ENCODE data around the gene IL18R1.

The IL18R1 gene

DNA sequence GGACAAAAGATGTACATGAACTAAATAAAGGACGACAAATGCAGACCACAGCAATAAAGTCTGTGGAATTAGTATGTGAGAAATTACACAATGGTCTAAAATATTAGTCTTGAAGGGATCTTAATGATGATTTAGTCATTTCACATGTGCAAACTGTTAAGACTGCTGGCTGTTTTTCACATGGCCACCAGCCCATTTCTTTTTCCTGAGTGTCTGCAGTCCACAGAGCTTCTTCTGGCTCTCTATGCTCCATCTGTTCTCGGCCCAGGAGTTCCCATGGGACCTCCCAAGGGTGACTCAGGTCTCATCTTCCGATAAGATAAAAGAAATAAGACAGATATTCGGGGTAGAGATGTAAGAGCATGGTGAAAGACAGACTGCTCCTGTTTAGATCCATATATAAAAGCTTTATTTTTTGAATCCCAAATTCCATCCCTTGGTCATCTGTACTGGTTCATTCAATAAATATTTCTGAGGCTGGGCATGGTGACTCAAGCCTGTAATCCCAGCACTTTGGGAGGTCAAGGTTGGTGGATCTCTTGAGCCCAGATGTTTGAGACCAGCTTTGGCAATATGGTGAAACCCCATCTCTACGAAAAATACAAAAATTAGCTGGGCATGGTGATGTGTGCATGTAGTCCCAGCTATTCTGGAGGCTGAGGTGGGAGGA is 24.1 kb upstream of the IL18R1 start:
- Histone ChIP-seq H3K79me1 (ENCODE audit: low read depth, low read length) (no peaks in the 10 kb centered on the region), H3K4me1 (ENCODE audit: control insufficient read depth in 2 of 2, insufficient read depth in 1 of 2, low read depth in 1 of 2, low read length in 2 of 2) (no peaks in the 10 kb centered on the region), H3K36me3 (replicated peaks in 1 of 2; ENCODE audit: control insufficient read depth in 2 of 2, insufficient read depth in 2 of 2, low read length in 2 of 2) (no peaks in the 10 kb centered on the region), H3K4me3 (ENCODE audit: low read length in 2 of 2) (no peak overlapping the region), H3K4ac (ENCODE audit: low read length) (no peak overlapping the region), H3K18ac (ENCODE audit: low read length) (no peak overlapping the region), H4K8ac (ENCODE audit: low read depth, low read length) (no peak overlapping the region), H3K9me3 (replicated peaks in 1 of 2; ENCODE audit: control insufficient read depth in 2 of 2, insufficient read depth in 1 of 2, low read depth in 1 of 2, low read length in 2 of 2) (no peaks in the 10 kb centered on the region), H2AFZ (ENCODE audit: low read length) (no peak overlapping the region), H2BK5ac (ENCODE audit: low read length) (no peak overlapping the region), H2AK5ac (ENCODE audit: low read depth, low read length) (no peak overlapping the region), H3K9ac (ENCODE audit: low read depth, low read length, poor library complexity) (no peak overlapping the region), H3K23ac (ENCODE audit: low read depth, low read length, poor library complexity) (no peak overlapping the region), H2BK12ac (ENCODE audit: low read length) (no peak overlapping the region), H2BK15ac (ENCODE audit: low read length) (no peak overlapping the region), H4K91ac (ENCODE audit: low read depth, low read length, poor library complexity) (no peak overlapping the region), H3K27ac (replicated peaks; ENCODE audit: low read length) (no peak overlapping the region), H3K14ac (ENCODE audit: low read length) (no peak overlapping the region), H3K27me3 (ENCODE audit: control insufficient read depth in 3 of 3, insufficient read depth in 3 of 3, low read depth in 1 of 3, low read length in 3 of 3) (no peaks in the 10 kb centered on the region), H3K4me2 (ENCODE audit: insufficient read depth, low read length, poor library complexity, severe bottlenecking) (no peak overlapping the region), H2BK120ac (ENCODE audit: low read depth, low read length) (no peak overlapping the region)
- DNase-seq (ENCODE audit: low spot score) = no peak
- WGBS, 2 donors (ENCODE audit: extremely low coverage in 2 of 2, insufficient read length in 2 of 2, insufficient replicate concordance in 1 of 2) = no CpG with 5 or more reads among the region's 5 CpGs

DNA sequence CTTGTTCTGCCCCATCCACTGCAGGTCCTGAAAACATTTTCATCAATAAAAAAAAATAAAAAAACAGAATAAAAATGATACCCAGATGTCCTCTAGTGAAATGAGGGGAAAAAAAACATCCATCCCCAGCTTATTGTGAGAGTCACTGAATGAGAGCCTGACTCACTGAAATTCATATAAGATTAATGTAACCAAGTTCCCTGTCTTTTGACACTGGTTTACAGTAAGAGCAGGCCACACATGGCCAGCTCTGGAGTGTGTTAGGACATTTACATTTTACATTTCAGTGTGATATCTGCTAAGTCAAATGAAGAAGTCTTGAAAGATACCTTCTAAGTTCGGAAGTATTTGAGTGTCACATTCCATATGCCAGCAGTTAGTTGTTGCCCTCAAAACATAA is 21.1 kb upstream of the IL18R1 start:
- Histone ChIP-seq H2AK5ac (ENCODE audit: low read depth, low read length) (no peak overlapping the region), H3K9me3 (replicated peaks in 1 of 2; ENCODE audit: control insufficient read depth in 2 of 2, insufficient read depth in 1 of 2, low read depth in 1 of 2, low read length in 2 of 2) (no peaks in the 10 kb centered on the region), H3K9ac (ENCODE audit: low read depth, low read length, poor library complexity) (no peak overlapping the region), H3K4ac (ENCODE audit: low read length) (no peak overlapping the region), H3K27ac (replicated peaks; ENCODE audit: low read length) (no peak overlapping the region), H3K36me3 (replicated peaks in 1 of 2; ENCODE audit: control insufficient read depth in 2 of 2, insufficient read depth in 2 of 2, low read length in 2 of 2) (no peaks in the 10 kb centered on the region), H3K14ac (ENCODE audit: low read length) (no peak overlapping the region), H3K4me1 (ENCODE audit: control insufficient read depth in 2 of 2, insufficient read depth in 1 of 2, low read depth in 1 of 2, low read length in 2 of 2) (no peaks in the 10 kb centered on the region), H3K4me3 (ENCODE audit: low read length in 2 of 2) (no peak overlapping the region), H3K79me1 (ENCODE audit: low read depth, low read length) (no peaks in the 10 kb centered on the region), H2BK12ac (ENCODE audit: low read length) (no peak overlapping the region), H3K4me2 (ENCODE audit: insufficient read depth, low read length, poor library complexity, severe bottlenecking) (no peak overlapping the region), H3K18ac (ENCODE audit: low read length) (no peak overlapping the region), H2BK5ac (ENCODE audit: low read length) (no peak overlapping the region), H2AFZ (ENCODE audit: low read length) (no peak overlapping the region), H2BK120ac (ENCODE audit: low read depth, low read length) (no peak overlapping the region), H3K27me3 (ENCODE audit: control insufficient read depth in 3 of 3, insufficient read depth in 3 of 3, low read depth in 1 of 3, low read length in 3 of 3) (no peaks in the 10 kb centered on the region), H3K23ac (ENCODE audit: low read depth, low read length, poor library complexity) (no peak overlapping the region), H2BK15ac (ENCODE audit: low read length) (no peak overlapping the region), H4K91ac (ENCODE audit: low read depth, low read length, poor library complexity) (no peak overlapping the region), H4K8ac (ENCODE audit: low read depth, low read length) (no peak overlapping the region)
- no peak for DNase-seq (ENCODE audit: low spot score)
- no CpG with 5 or more reads among the region's 1 CpG for WGBS, 2 donors (ENCODE audit: extremely low coverage in 2 of 2, insufficient read length in 2 of 2, insufficient replicate concordance in 1 of 2)

DNA sequence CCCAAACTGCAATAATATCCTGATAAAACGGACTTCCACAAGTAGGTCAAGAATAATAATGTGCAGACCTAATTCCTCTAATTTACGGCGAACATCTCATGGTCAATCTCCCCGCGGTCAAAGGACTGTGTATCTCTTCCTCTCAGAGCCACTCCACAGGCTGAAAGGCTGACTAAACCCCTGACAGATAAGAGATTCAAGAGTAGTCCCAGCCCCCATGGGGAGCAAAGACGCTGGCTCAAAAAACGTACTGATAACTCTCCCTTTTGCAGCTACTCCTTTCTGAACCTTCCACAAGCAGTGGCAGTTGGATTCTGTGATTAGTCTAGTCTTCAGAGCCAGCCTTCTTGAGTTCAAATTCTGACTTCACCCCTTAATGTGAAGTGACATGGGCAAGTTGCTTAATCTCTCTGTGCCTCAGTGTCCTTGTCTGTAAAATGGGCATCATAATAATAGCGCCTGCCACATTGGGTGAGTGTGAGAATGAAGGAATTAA is 19.7 kb upstream of the IL18R1 start:
- Histone ChIP-seq H2BK12ac (ENCODE audit: low read length) (no peak overlapping the region), H3K14ac (ENCODE audit: low read length) (no peak overlapping the region), H2BK15ac (ENCODE audit: low read length) (no peak overlapping the region), H3K9ac (ENCODE audit: low read depth, low read length, poor library complexity) (no peak overlapping the region), H3K79me1 (ENCODE audit: low read depth, low read length) (no peaks in the 10 kb centered on the region), H2AFZ (ENCODE audit: low read length) (no peak overlapping the region), H3K18ac (ENCODE audit: low read length) (no peak overlapping the region), H3K27ac (replicated peaks; ENCODE audit: low read length) (no peak overlapping the region), H3K4ac (ENCODE audit: low read length) (no peak overlapping the region), H4K8ac (ENCODE audit: low read depth, low read length) (no peak overlapping the region), H3K27me3 (ENCODE audit: control insufficient read depth in 3 of 3, insufficient read depth in 3 of 3, low read depth in 1 of 3, low read length in 3 of 3) (no peaks in the 10 kb centered on the region), H3K9me3 (replicated peaks in 1 of 2; ENCODE audit: control insufficient read depth in 2 of 2, insufficient read depth in 1 of 2, low read depth in 1 of 2, low read length in 2 of 2) (no peaks in the 10 kb centered on the region), H2AK5ac (ENCODE audit: low read depth, low read length) (no peak overlapping the region), H3K23ac (ENCODE audit: low read depth, low read length, poor library complexity) (no peak overlapping the region), H3K36me3 (replicated peaks in 1 of 2; ENCODE audit: control insufficient read depth in 2 of 2, insufficient read depth in 2 of 2, low read length in 2 of 2) (no peaks in the 10 kb centered on the region), H4K91ac (ENCODE audit: low read depth, low read length, poor library complexity) (no peak overlapping the region), H2BK120ac (ENCODE audit: low read depth, low read length) (no peak overlapping the region), H3K4me1 (ENCODE audit: control insufficient read depth in 2 of 2, insufficient read depth in 1 of 2, low read depth in 1 of 2, low read length in 2 of 2) (no peaks in the 10 kb centered on the region), H2BK5ac (ENCODE audit: low read length) (no peak overlapping the region), H3K4me2 (ENCODE audit: insufficient read depth, low read length, poor library complexity, severe bottlenecking) (no peak overlapping the region), H3K4me3 (ENCODE audit: low read length in 2 of 2) (no peak overlapping the region)
- no peak for DNase-seq (ENCODE audit: low spot score)
- WGBS, 2 donors (ENCODE audit: extremely low coverage in 2 of 2, insufficient read length in 2 of 2, insufficient replicate concordance in 1 of 2) = no CpG with 5 or more reads among the region's 8 CpGs

DNA sequence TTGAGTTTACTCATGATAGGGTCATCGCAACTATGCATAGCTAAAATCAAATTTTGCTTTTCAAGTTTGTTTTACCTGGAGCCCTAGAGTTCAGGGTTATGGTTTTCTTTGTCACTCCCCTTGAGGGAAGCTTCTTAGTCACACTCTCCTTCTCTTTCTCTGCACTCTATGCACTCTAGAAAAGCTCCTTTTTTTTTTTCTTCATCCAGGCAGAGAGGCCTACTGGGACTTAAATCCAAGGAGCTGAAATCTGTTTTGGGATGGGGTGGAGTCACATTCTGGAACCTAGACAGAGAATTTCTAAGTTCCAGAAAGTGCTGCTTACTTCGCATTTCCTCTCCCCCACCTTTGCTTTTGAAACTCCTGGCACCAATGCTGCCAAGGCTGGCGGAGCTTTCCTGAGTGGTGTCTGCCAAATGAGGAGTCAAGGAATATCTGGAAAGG is 19.1 kb upstream of the IL18R1 start:
- no peak for DNase-seq (ENCODE audit: low spot score)
- H4K8ac ChIP-seq (ENCODE audit: low read depth, low read length) = no peak overlapping the region
- no peak overlapping the region for H3K18ac ChIP-seq (ENCODE audit: low read length)
- no peak overlapping the region for H2BK5ac ChIP-seq (ENCODE audit: low read length)
- H3K4ac ChIP-seq (ENCODE audit: low read length) = no peak overlapping the region
- WGBS, 2 donors (ENCODE audit: extremely low coverage in 2 of 2, insufficient read length in 2 of 2, insufficient replicate concordance in 1 of 2) = no CpG with 5 or more reads among the region's 3 CpGs
- H3K4me1 ChIP-seq (ENCODE audit: control insufficient read depth in 2 of 2, insufficient read depth in 1 of 2, low read depth in 1 of 2, low read length in 2 of 2) = no peaks in the 10 kb centered on the region
- H3K27ac ChIP-seq (replicated peaks; ENCODE audit: low read length) = no peak overlapping the region
- no peak overlapping the region for H3K14ac ChIP-seq (ENCODE audit: low read length)
- no peaks in the 10 kb centered on the region for H3K36me3 ChIP-seq (replicated peaks in 1 of 2; ENCODE audit: control insufficient read depth in 2 of 2, insufficient read depth in 2 of 2, low read length in 2 of 2)
- H2AFZ ChIP-seq (ENCODE audit: low read length) = no peak overlapping the region
- no peaks in the 10 kb centered on the region for H3K9me3 ChIP-seq (replicated peaks in 1 of 2; ENCODE audit: control insufficient read depth in 2 of 2, insufficient read depth in 1 of 2, low read depth in 1 of 2, low read length in 2 of 2)
- H2AK5ac ChIP-seq (ENCODE audit: low read depth, low read length) = no peak overlapping the region
- H3K27me3 ChIP-seq (ENCODE audit: control insufficient read depth in 3 of 3, insufficient read depth in 3 of 3, low read depth in 1 of 3, low read length in 3 of 3) = no peaks in the 10 kb centered on the region
- H2BK12ac ChIP-seq (ENCODE audit: low read length) = no peak overlapping the region
- H3K4me3 ChIP-seq (ENCODE audit: low read length in 2 of 2) = no peak overlapping the region
- no peak overlapping the region for H3K9ac ChIP-seq (ENCODE audit: low read depth, low read length, poor library complexity)
- no peak overlapping the region for H2BK120ac ChIP-seq (ENCODE audit: low read depth, low read length)
- H2BK15ac ChIP-seq (ENCODE audit: low read length) = no peak overlapping the region
- no peak overlapping the region for H4K91ac ChIP-seq (ENCODE audit: low read depth, low read length, poor library complexity)
- H3K4me2 ChIP-seq (ENCODE audit: insufficient read depth, low read length, poor library complexity, severe bottlenecking) = no peak overlapping the region
- H3K79me1 ChIP-seq (ENCODE audit: low read depth, low read length) = no peaks in the 10 kb centered on the region
- H3K23ac ChIP-seq (ENCODE audit: low read depth, low read length, poor library complexity) = no peak overlapping the region
